Nephron progenitor cell (in vitro differentiated cells): ENCODE results near the gene SLC22A4.

Source experiments
- DNase-seq: peaks from one replicate; pipeline ENCODE4 v3.0.0; 2021
- H3K27ac Mint-ChIP-seq: 2 replicates; pipeline ENCODE4 v1.8.0; 2021; ENCODE audit warnings: mild to moderate bottlenecking, moderate library complexity, mixed read lengths
- H3K27me3 Mint-ChIP-seq: 2 replicates; pipeline ENCODE4 v1.8.0; 2021; ENCODE audit warnings: mild to moderate bottlenecking, low read depth, mixed read lengths; ENCODE audit not compliant: poor library complexity
- H3K36me3 Mint-ChIP-seq: 2 replicates; pipeline ENCODE4 v1.8.0; 2021; ENCODE audit warnings: low read depth, mixed read lengths
- H3K4me1 Mint-ChIP-seq: 2 replicates; pipeline ENCODE4 v1.8.0; 2021; ENCODE audit warnings: mixed read lengths
- H3K4me3 Mint-ChIP-seq: 2 replicates; pipeline ENCODE4 v1.8.0; 2021; ENCODE audit warnings: mild to moderate bottlenecking, moderate library complexity, mixed read lengths
- H3K9me3 Mint-ChIP-seq: 2 replicates; pipeline ENCODE4 v1.8.0; 2021; ENCODE audit warnings: mild to moderate bottlenecking, moderate library complexity, mixed read lengths
- CTCF ChIP-seq: fragments of 200-600 bp; sonication (generic); IDR thresholded peaks from 2 replicates; pipeline ENCODE4 v1.5.0; 2021; ENCODE audit warnings: antibody characterized with exemption

The SLC22A4 gene

GRCh38 chr5:132342291-132343180 lies 48.3 kb downstream of the SLC22A4 start:
- Mint-ChIP-seq H3K4me3 (no peak overlapping the region), H3K9me3 (peaks cover 37% of the 10 kb centered on the region), H3K27ac (no peak overlapping the region), H3K4me1 (no peaks in the 10 kb centered on the region), H3K27me3 (peaks cover 7% of the 10 kb centered on the region), H3K36me3 (peaks cover 31% of the 10 kb centered on the region)
- no peak for DNase-seq
- no peak for TF ChIP-seq CTCF

GRCh38 chr5:132344775-132345514 lies 50.8 kb downstream of the SLC22A4 start:
- no peak for DNase-seq
- H3K4me1 Mint-ChIP-seq: no peaks in the 10 kb centered on the region
- peaks cover 3% of the 10 kb centered on the region for H3K27me3 Mint-ChIP-seq
- H3K9me3 Mint-ChIP-seq: peaks cover 43% of the 10 kb centered on the region
- no peak overlapping the region for H3K4me3 Mint-ChIP-seq
- H3K27ac Mint-ChIP-seq: no peak overlapping the region
- H3K36me3 Mint-ChIP-seq: peaks cover 36% of the 10 kb centered on the region
- no peak for TF ChIP-seq CTCF

GRCh38 chr5:132353486-132353995 lies 59.3 kb downstream of the SLC22A4 start:
- Mint-ChIP-seq H3K9me3 (peaks cover 25% of the 10 kb centered on the region), H3K4me1 (peaks cover 19% of the 10 kb centered on the region), H3K27me3 (peaks cover 7% of the 10 kb centered on the region), H3K36me3 (peaks cover 18% of the 10 kb centered on the region), H3K4me3 (no peak overlapping the region), H3K27ac (no peak overlapping the region)
- no peak for TF ChIP-seq CTCF
- DNase-seq: no peak

GRCh38 chr5:132354381-132355139 lies 60.4 kb downstream of the SLC22A4 start:
- Mint-ChIP-seq H3K36me3 (peaks cover 12% of the 10 kb centered on the region), H3K27ac (no peak overlapping the region), H3K4me3 (no peak overlapping the region), H3K27me3 (peaks cover 7% of the 10 kb centered on the region), H3K9me3 (peaks cover 15% of the 10 kb centered on the region), H3K4me1 (peaks cover 19% of the 10 kb centered on the region)
- TF ChIP-seq CTCF: no peak
- no peak for DNase-seq

GRCh38 chr5:132355140-132355765 lies 61.1 kb downstream of the SLC22A4 start:
- peaks cover 19% of the 10 kb centered on the region for H3K4me1 Mint-ChIP-seq
- peaks cover 5% of the 10 kb centered on the region for H3K36me3 Mint-ChIP-seq
- TF ChIP-seq CTCF: no peak
- H3K4me3 Mint-ChIP-seq: no peak overlapping the region
- H3K9me3 Mint-ChIP-seq: peaks cover 8% of the 10 kb centered on the region
- no peak for DNase-seq
- H3K27me3 Mint-ChIP-seq: peaks cover 7% of the 10 kb centered on the region
- H3K27ac Mint-ChIP-seq: no peak overlapping the region
